ENCODE measurements around the gene HDHD5.

GRCh38 chr22:17194213-17194612 is 35.1 kb upstream of the HDHD5 start:
- TF ChIP-seq CTCF (IDR thresholded peaks at IDR 0.05) (no peak), POLR2A (IDR thresholded peaks at IDR 0.05) (no peak)
